Stomach smooth muscle (tissue), 2 donors: ENCODE results near the gene PLXNA1.

Experiments used
- H3K27ac ChIP-seq: one replicate; pipeline ENCODE4 v1.7.0; 2013; ENCODE audit warnings: mild to moderate bottlenecking, low read length, inconsistent platforms
- H3K27me3 ChIP-seq, 2 donors: one replicate each; pipeline ENCODE4 v1.7.0; 2013; ENCODE audit warnings: low read length in 2 of 2; ENCODE audit not compliant: insufficient read depth in 2 of 2, control insufficient read depth in 1 of 2
- H3K36me3 ChIP-seq, 2 donors: one replicate each; pipeline ENCODE4 v1.7.0; 2013; ENCODE audit warnings: low read length in 2 of 2; ENCODE audit not compliant: control insufficient read depth in 2 of 2, insufficient read depth in 2 of 2
- H3K4me1 ChIP-seq: one replicate; pipeline ENCODE4 v1.7.0; 2013; ENCODE audit warnings: low read length; ENCODE audit not compliant: control insufficient read depth, insufficient read depth
- H3K4me3 ChIP-seq, 2 donors: one replicate each; pipeline ENCODE4 v1.7.0; 2013; ENCODE audit warnings: low read length in 2 of 2
- H3K9ac ChIP-seq, 2 donors: one replicate each; pipeline ENCODE4 v1.7.0; 2013; ENCODE audit warnings: low read length in 2 of 2, mild to moderate bottlenecking in 1 of 2
- H3K9me3 ChIP-seq, 2 donors: one replicate each; pipeline ENCODE4 v1.7.0; 2013; ENCODE audit warnings: low read length in 2 of 2; ENCODE audit not compliant: control insufficient read depth in 2 of 2
- donor health status: healthy.
- donor health status: Pancreatic carcinoma.

Gene PLXNA1

GRCh38 chr3:126997455-126998038 is 14.6 kb downstream of the PLXNA1 start:
- peaks cover 0 to 3% of the 10 kb centered on the region in 2 donors for H3K36me3 ChIP-seq

DNA sequence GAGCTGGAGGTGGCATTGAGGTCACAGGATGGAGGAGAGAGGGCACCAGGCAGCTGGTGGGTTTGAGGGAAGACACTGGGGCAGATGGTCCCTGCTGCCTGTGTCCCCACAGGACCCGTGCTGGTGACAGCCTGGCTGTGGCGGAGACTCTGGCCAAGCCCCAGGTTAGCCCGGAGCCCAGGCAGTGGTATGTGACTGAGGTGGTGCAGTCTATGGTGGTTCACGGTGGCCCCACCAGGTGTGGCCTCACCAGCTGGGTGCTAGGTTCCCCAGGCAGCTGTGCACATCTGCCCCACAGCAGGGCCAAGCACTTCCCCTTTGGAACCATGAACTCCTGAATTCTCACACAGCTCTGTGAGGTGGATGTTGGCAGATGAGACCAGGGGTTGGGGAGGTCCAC is 15.4 kb downstream of the PLXNA1 start:
- peaks cover 36% of the 10 kb centered on the region for H3K4me1 ChIP-seq
- H3K9me3 ChIP-seq: no peaks in the 10 kb centered on the region
- peaks cover 0 to 3% of the 10 kb centered on the region in 2 donors for H3K36me3 ChIP-seq
- no peaks in the 10 kb centered on the region for H3K27me3 ChIP-seq
- no peak overlapping the region for H3K4me3 ChIP-seq
- H3K9ac ChIP-seq: no peak overlapping the region
- H3K27ac ChIP-seq: no peak overlapping the region

More at GRCh38 chr3:126997455-126998038, 14.6 kb downstream of the PLXNA1 start:
- H3K9ac ChIP-seq: no peak overlapping the region
- H3K27ac ChIP-seq: no peak overlapping the region
- no peaks in the 10 kb centered on the region for H3K9me3 ChIP-seq
- no peak overlapping the region for H3K4me3 ChIP-seq
- no peaks in the 10 kb centered on the region for H3K27me3 ChIP-seq
- H3K4me1 ChIP-seq: peaks cover 39% of the 10 kb centered on the region

GRCh38 chr3:126998728-126999127 is 15.8 kb downstream of the PLXNA1 start:
- Histone ChIP-seq H3K27me3 (no peaks in the 10 kb centered on the region), H3K9me3 (no peaks in the 10 kb centered on the region), H3K27ac (no peak overlapping the region), H3K4me1 (peaks cover 40% of the 10 kb centered on the region), H3K36me3 (peaks cover 0 to 3% of the 10 kb centered on the region in 2 donors), H3K4me3 (no peak overlapping the region), H3K9ac (no peak overlapping the region)

DNA sequence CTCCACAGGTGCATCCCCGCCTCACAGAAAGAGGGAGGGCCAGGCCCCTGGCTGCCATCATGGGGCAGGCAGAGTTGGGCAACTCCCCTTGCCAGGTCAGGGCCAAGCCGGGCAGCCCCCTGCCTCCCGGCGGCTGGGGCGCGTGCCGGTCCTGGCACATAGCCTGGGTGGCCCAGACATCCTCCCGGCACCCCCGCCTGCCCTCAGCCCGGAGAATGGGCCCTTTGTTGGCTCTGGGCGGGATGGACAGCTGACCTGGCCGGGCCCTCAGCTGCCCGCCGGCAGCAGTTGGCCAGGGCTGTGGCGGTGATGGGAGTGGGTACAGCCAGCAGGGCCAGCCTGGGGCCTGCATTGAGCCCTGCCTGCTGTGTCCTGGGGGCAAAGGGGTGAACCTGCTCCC is 16.5 kb downstream of the PLXNA1 start:
- H3K27me3 ChIP-seq: no peaks in the 10 kb centered on the region
- peaks cover 34% of the 10 kb centered on the region for H3K4me1 ChIP-seq
- no peak overlapping the region for H3K9ac ChIP-seq
- H3K36me3 ChIP-seq: peaks cover 0 to 3% of the 10 kb centered on the region in 2 donors
- H3K4me3 ChIP-seq: no peak overlapping the region
- no peaks in the 10 kb centered on the region for H3K9me3 ChIP-seq
- no peak overlapping the region for H3K27ac ChIP-seq

DNA sequence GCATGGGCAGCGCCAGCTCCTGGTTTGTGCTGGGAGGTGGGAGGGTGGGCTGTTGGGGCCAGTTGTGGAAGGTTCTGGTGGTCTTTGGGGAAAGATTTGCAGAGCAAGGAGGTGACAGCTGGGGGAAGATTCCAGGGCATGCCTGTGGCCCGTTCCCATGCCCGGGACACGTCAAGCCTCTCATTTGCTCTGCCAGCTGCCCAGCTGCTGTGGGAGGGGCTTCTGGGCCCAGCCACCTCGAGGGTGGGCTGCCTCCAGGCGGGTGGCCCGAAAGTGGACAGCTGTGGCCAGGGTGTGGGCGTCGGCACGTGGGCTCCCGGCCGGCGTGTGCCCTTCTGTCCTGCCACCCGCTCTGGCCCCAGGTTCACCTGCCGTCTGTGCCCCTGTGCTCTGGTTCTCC is 17.2 kb downstream of the PLXNA1 start:
- Histone ChIP-seq H3K27me3 (no peaks in the 10 kb centered on the region), H3K9me3 (no peaks in the 10 kb centered on the region), H3K4me1 (peaks cover 28% of the 10 kb centered on the region), H3K27ac (no peak overlapping the region), H3K36me3 (peaks cover 0 to 6% of the 10 kb centered on the region in 2 donors), H3K4me3 (no peak overlapping the region), H3K9ac (no peak overlapping the region)

GRCh38 chr3:127000761-127001160 is 17.8 kb downstream of the PLXNA1 start:
- Histone ChIP-seq H3K36me3 (peaks cover 0 to 6% of the 10 kb centered on the region in 2 donors), H3K4me1 (peaks cover 26% of the 10 kb centered on the region), H3K4me3 (no peak overlapping the region), H3K9me3 (no peaks in the 10 kb centered on the region), H3K27ac (no peak overlapping the region), H3K27me3 (no peaks in the 10 kb centered on the region), H3K9ac (no peak overlapping the region)

- Histone ChIP-seq H3K4me1 (peaks cover 26% of the 10 kb centered on the region), H3K36me3 (peaks cover 0 to 6% of the 10 kb centered on the region in 2 donors), H3K4me3 (peak overlapping the region in 1 of 2 donors; percentile 64), H3K9ac (peak overlapping the region in 1 of 2 donors; percentile 55), H3K9me3 (no peaks in the 10 kb centered on the region), H3K27me3 (no peaks in the 10 kb centered on the region), H3K27ac (peak overlapping the region; percentile 49)
These were observed 18.7 kb downstream of the PLXNA1 start for GRCh38 chr3:127001486-127002194.

GRCh38 chr3:127002195-127003174 is 19.6 kb downstream of the PLXNA1 start:
- Histone ChIP-seq H3K27me3 (no peaks in the 10 kb centered on the region), H3K4me3 (peak overlapping the region; percentile 9 to 64), H3K9ac (peak overlapping the region; percentile 48 to 72), H3K9me3 (no peaks in the 10 kb centered on the region), H3K4me1 (peaks cover 26% of the 10 kb centered on the region), H3K27ac (peak overlapping the region; percentile 49), H3K36me3 (peaks cover 0 to 8% of the 10 kb centered on the region in 2 donors)

- peaks cover 26% of the 10 kb centered on the region for H3K4me1 ChIP-seq
- no peaks in the 10 kb centered on the region for H3K27me3 ChIP-seq
- peaks cover 0 to 12% of the 10 kb centered on the region in 2 donors for H3K36me3 ChIP-seq
- no peak overlapping the region for H3K27ac ChIP-seq
- no peaks in the 10 kb centered on the region for H3K9me3 ChIP-seq
- H3K9ac ChIP-seq: no peak overlapping the region
- H3K4me3 ChIP-seq: no peak overlapping the region
These were observed 20.2 kb downstream of the PLXNA1 start for GRCh38 chr3:127003175-127003555.

GRCh38 chr3:127003601-127004280 is 20.8 kb downstream of the PLXNA1 start:
- Histone ChIP-seq H3K36me3 (peaks cover 0 to 12% of the 10 kb centered on the region in 2 donors), H3K27ac (no peak overlapping the region), H3K4me3 (no peak overlapping the region), H3K27me3 (no peaks in the 10 kb centered on the region), H3K9ac (no peak overlapping the region), H3K4me1 (peaks cover 29% of the 10 kb centered on the region), H3K9me3 (no peaks in the 10 kb centered on the region)
